ENCODE data around the gene NLRP1. TPM values are rescaled to one million over a fixed set of nuclear protein-coding genes. Genes with fewer than 3 reads are reported as not detected.

NLRP1 gene
- total RNA-seq, 5 donors from 2014 or later (not counting 1 experiment from before 2014, with no cell fraction given), result 233 to 317 (median 243) TPM

DNA sequence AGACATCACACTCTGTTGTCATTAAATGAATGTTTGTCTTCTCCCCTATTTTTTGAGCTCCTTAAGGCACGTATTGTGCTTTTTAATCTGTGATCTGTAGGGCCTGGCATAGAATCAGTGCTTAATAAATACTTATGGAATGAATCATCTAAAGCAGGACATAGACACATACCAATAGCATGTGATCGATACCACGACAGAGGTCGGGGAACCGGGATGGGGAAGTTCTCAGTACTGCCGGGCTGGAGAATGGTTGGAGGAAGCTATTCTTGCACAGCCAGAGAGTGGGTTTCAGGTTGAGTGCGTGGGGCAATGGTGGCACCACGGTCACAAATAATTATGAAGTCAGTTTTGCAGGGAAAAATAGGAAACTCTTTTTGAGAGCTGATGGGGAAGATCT lies 26.8 kb downstream of the NLRP1 start:
- Mint-ChIP-seq H3K9me3 (no peaks in the 10 kb centered on the region), H3K27ac (no peak overlapping the region), H3K4me3 (no peak overlapping the region), H3K27me3 (no peaks in the 10 kb centered on the region), H3K36me3 (peaks cover 53% of the 10 kb centered on the region), H3K4me1 (peaks cover 10 to 36% (median 28%) of the 10 kb centered on the region in 3 donors)
- Histone ChIP-seq H3K4me3 (ENCODE audit: control insufficient read depth in 1 of 2, extremely low read depth in 1 of 2, low read length in 1 of 2) (no peak overlapping the region), H3K27me3 (replicated peaks in 1 of 2; ENCODE audit: control insufficient read depth in 2 of 2, extremely low read depth in 1 of 2, insufficient read depth in 2 of 2, low read length in 1 of 2) (no peaks in the 10 kb centered on the region), H3K36me3 (ENCODE audit: control insufficient read depth in 2 of 2, extremely low read depth in 1 of 2, insufficient read depth in 1 of 2, low read length in 1 of 2) (peaks cover 19 to 72% of the 10 kb centered on the region in 2 donors), H3K27ac (ENCODE audit: low read length) (no peak overlapping the region), H3K4me1 (ENCODE audit: control insufficient read depth in 1 of 2, extremely low read depth in 1 of 2, insufficient read depth in 2 of 2, low read length in 2 of 2) (peaks cover 0 to 8% of the 10 kb centered on the region in 2 experiments), H3K9me3 (no peaks in the 10 kb centered on the region)
- 77% methylated on average over 5 of the region's 8 CpGs for WGBS (ENCODE audit: insufficient coverage)
- no peak for DNase-seq
- no peak for ATAC-seq (replicated peaks in 1 of 4)
- ChIA-PET CTCF (no interaction called here), POLR2A (no interaction called here)

- Histone ChIP-seq H3K4me3 (ENCODE audit: control insufficient read depth in 1 of 2, extremely low read depth in 1 of 2, low read length in 1 of 2) (no peak overlapping the region), H3K27ac (ENCODE audit: low read length) (no peak overlapping the region), H3K27me3 (replicated peaks in 1 of 2; ENCODE audit: control insufficient read depth in 2 of 2, extremely low read depth in 1 of 2, insufficient read depth in 2 of 2, low read length in 1 of 2) (no peaks in the 10 kb centered on the region), H3K4me1 (ENCODE audit: control insufficient read depth in 1 of 2, extremely low read depth in 1 of 2, insufficient read depth in 2 of 2, low read length in 2 of 2) (no peaks in the 10 kb centered on the region), H3K36me3 (ENCODE audit: control insufficient read depth in 2 of 2, extremely low read depth in 1 of 2, insufficient read depth in 1 of 2, low read length in 1 of 2) (peaks cover 19 to 77% of the 10 kb centered on the region in 2 donors), H3K9me3 (no peaks in the 10 kb centered on the region)
- peaks cover 64% of the 10 kb centered on the region for H3K36me3 Mint-ChIP-seq
- POLR2A ChIA-PET, result interaction anchor here in 1 of 2 donors (0.6 kb wide), 1 partner anchor 27 kb away, joined by 3 read pairs; no protein-coding TSS in a partner anchor
- H3K27ac Mint-ChIP-seq, result no peak overlapping the region
- H3K4me3 Mint-ChIP-seq, result no peak overlapping the region
- CTCF ChIA-PET, result no interaction called here
- no peaks in the 10 kb centered on the region for H3K27me3 Mint-ChIP-seq
- 93% methylated on average over 3 of the region's 3 CpGs for whole genome bisulfite sequencing (ENCODE audit: insufficient coverage)
- H3K9me3 Mint-ChIP-seq, result no peaks in the 10 kb centered on the region
- H3K4me1 Mint-ChIP-seq, result peaks cover 10 to 31% (median 24%) of the 10 kb centered on the region in 3 donors
- no peak for DNase-seq
- no peak for ATAC-seq (replicated peaks in 1 of 4)
Measured at GRCh38 chr17:5555254-5555653, 29.1 kb downstream of the NLRP1 start.

DNA sequence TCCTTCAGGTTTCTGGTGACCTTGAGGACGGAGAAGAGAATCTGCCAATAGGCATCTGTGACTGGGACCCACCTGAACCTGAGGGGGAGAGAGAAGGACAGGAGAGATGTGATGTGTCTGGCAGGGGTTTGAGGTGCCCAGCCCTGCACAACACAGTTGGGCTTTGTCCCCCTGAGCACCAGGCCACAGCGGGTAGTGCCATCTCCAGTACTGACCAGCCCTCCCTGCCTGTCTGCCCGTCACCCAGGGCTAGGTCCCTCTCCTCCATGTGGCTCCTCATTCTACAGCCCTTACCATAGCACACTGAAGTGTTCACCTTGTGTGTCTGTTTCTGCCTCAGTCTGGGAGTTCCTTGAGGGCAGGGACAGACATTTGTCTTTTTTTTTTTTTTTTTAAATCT lies 30.8 kb downstream of the NLRP1 start:
- peak overlapping the region in 1 of 2 donors; percentile 48 for H3K27ac Mint-ChIP-seq
- no peaks in the 10 kb centered on the region for H3K27me3 ChIP-seq (replicated peaks in 1 of 2; ENCODE audit: control insufficient read depth in 2 of 2, extremely low read depth in 1 of 2, insufficient read depth in 2 of 2, low read length in 1 of 2)
- no peak overlapping the region for H3K4me3 ChIP-seq (ENCODE audit: control insufficient read depth in 1 of 2, extremely low read depth in 1 of 2, low read length in 1 of 2)
- no peaks in the 10 kb centered on the region for H3K27me3 Mint-ChIP-seq
- DNase-seq (no peak), ATAC-seq (replicated peaks in 1 of 4) (no peak)
- no peaks in the 10 kb centered on the region for H3K4me1 ChIP-seq (ENCODE audit: control insufficient read depth in 1 of 2, extremely low read depth in 1 of 2, insufficient read depth in 2 of 2, low read length in 2 of 2)
- no peaks in the 10 kb centered on the region for H3K9me3 ChIP-seq
- POLR2A ChIA-PET, result no interaction called here
- peaks cover 14 to 75% of the 10 kb centered on the region in 2 donors for H3K36me3 ChIP-seq (ENCODE audit: control insufficient read depth in 2 of 2, extremely low read depth in 1 of 2, insufficient read depth in 1 of 2, low read length in 1 of 2)
- 75% methylated on average over 3 of the region's 3 CpGs for WGBS (ENCODE audit: insufficient coverage)
- no peak overlapping the region for H3K27ac ChIP-seq (ENCODE audit: low read length)
- no peak overlapping the region for H3K4me3 Mint-ChIP-seq
- H3K9me3 Mint-ChIP-seq, result no peaks in the 10 kb centered on the region
- CTCF ChIA-PET, result no interaction called here
- peaks cover 10 to 27% (median 22%) of the 10 kb centered on the region in 3 donors for H3K4me1 Mint-ChIP-seq
- H3K36me3 Mint-ChIP-seq, result peaks cover 57% of the 10 kb centered on the region

- Mint-ChIP-seq H3K9me3 (no peaks in the 10 kb centered on the region), H3K36me3 (peaks cover 59% of the 10 kb centered on the region), H3K27me3 (no peaks in the 10 kb centered on the region), H3K4me1 (peaks cover 11 to 33% (median 23%) of the 10 kb centered on the region in 3 donors), H3K27ac (peak overlapping the region; percentile 8 to 40), H3K4me3 (no peak overlapping the region)
- H3K36me3 ChIP-seq (ENCODE audit: control insufficient read depth in 2 of 2, extremely low read depth in 1 of 2, insufficient read depth in 1 of 2, low read length in 1 of 2), result peaks cover 12 to 75% of the 10 kb centered on the region in 2 donors
- POLR2A ChIA-PET, result no interaction called here
- H3K9me3 ChIP-seq, result no peaks in the 10 kb centered on the region
- ATAC-seq (replicated peaks in 1 of 4) (no peak), DNase-seq (no peak)
- CTCF ChIA-PET, result no interaction called here
- H3K4me1 ChIP-seq (ENCODE audit: control insufficient read depth in 1 of 2, extremely low read depth in 1 of 2, insufficient read depth in 2 of 2, low read length in 2 of 2), result no peaks in the 10 kb centered on the region
- H3K27ac ChIP-seq (ENCODE audit: low read length), result no peak overlapping the region
- H3K27me3 ChIP-seq (replicated peaks in 1 of 2; ENCODE audit: control insufficient read depth in 2 of 2, extremely low read depth in 1 of 2, insufficient read depth in 2 of 2, low read length in 1 of 2), result no peaks in the 10 kb centered on the region
- H3K4me3 ChIP-seq (ENCODE audit: control insufficient read depth in 1 of 2, extremely low read depth in 1 of 2, low read length in 1 of 2), result no peak overlapping the region
Measured at GRCh38 chr17:5552841-5553240, 31.5 kb downstream of the NLRP1 start.

- H3K4me3 Mint-ChIP-seq, result no peak overlapping the region
- peaks cover 25 to 93% of the 10 kb centered on the region in 2 donors for H3K36me3 ChIP-seq (ENCODE audit: control insufficient read depth in 2 of 2, extremely low read depth in 1 of 2, insufficient read depth in 1 of 2, low read length in 1 of 2)
- H3K4me3 ChIP-seq (ENCODE audit: control insufficient read depth in 1 of 2, extremely low read depth in 1 of 2, low read length in 1 of 2), result no peak overlapping the region
- peaks cover 2 to 24% (median 8%) of the 10 kb centered on the region in 3 donors for H3K4me1 Mint-ChIP-seq
- no peaks in the 10 kb centered on the region for H3K9me3 Mint-ChIP-seq
- no peaks in the 10 kb centered on the region for H3K4me1 ChIP-seq (ENCODE audit: control insufficient read depth in 1 of 2, extremely low read depth in 1 of 2, insufficient read depth in 2 of 2, low read length in 2 of 2)
- no peaks in the 10 kb centered on the region for H3K27me3 Mint-ChIP-seq
- POLR2A ChIA-PET, result no interaction called here
- peaks cover 64% of the 10 kb centered on the region for H3K36me3 Mint-ChIP-seq
- peak in 1 of 4 experiments; percentile 12 for ATAC-seq (replicated peaks in 1 of 4)
- H3K27ac Mint-ChIP-seq, result peak overlapping the region; percentile 2 to 48
- no peaks in the 10 kb centered on the region for H3K27me3 ChIP-seq (replicated peaks in 1 of 2; ENCODE audit: control insufficient read depth in 2 of 2, extremely low read depth in 1 of 2, insufficient read depth in 2 of 2, low read length in 1 of 2)
- WGBS (ENCODE audit: insufficient coverage), result 88% methylated on average over 8 of the region's 9 CpGs
- no peak overlapping the region for H3K27ac ChIP-seq (ENCODE audit: low read length)
- DNase-seq, result peak in 1 of 35 experiments; percentile 10
- no peaks in the 10 kb centered on the region for H3K9me3 ChIP-seq
- CTCF ChIA-PET, result interaction anchor here in 1 of 2 donors (0.5 kb wide), 1 partner anchor 887 kb away, joined by 7 read pairs; no protein-coding TSS in a partner anchor
Measured at GRCh38 chr17:5545051-5545987, 39.0 kb downstream of the NLRP1 start.

DNA sequence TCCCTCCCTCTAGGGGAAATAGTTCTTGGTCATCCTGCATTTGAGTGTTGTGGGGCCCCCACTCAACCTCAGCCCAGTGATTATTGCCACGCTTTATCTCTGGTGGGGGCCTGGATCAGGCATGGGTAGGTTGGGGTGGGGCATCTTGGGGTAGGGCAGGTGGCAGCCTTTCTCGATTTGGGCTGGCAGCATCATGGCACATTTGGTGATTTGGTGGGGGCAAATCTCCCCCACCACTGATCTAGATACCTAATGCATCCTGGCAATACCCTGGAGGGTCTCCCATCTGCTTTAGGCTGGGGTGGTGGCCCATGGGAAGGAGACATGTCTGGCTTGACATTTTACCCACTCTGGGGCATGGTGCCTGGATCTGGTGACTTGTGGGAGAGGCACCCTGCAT lies 40.2 kb downstream of the NLRP1 start:
- Histone ChIP-seq H3K9me3 (no peaks in the 10 kb centered on the region), H3K4me1 (ENCODE audit: control insufficient read depth in 1 of 2, extremely low read depth in 1 of 2, insufficient read depth in 2 of 2, low read length in 2 of 2) (no peaks in the 10 kb centered on the region), H3K36me3 (ENCODE audit: control insufficient read depth in 2 of 2, extremely low read depth in 1 of 2, insufficient read depth in 1 of 2, low read length in 1 of 2) (peaks cover 33 to 93% of the 10 kb centered on the region in 2 donors), H3K4me3 (ENCODE audit: control insufficient read depth in 1 of 2, extremely low read depth in 1 of 2, low read length in 1 of 2) (no peak overlapping the region), H3K27ac (ENCODE audit: low read length) (no peak overlapping the region), H3K27me3 (replicated peaks in 1 of 2; ENCODE audit: control insufficient read depth in 2 of 2, extremely low read depth in 1 of 2, insufficient read depth in 2 of 2, low read length in 1 of 2) (no peaks in the 10 kb centered on the region)
- peaks cover 2 to 24% (median 8%) of the 10 kb centered on the region in 3 donors for H3K4me1 Mint-ChIP-seq
- CTCF ChIA-PET, result no interaction called here
- no peaks in the 10 kb centered on the region for H3K9me3 Mint-ChIP-seq
- no CpG with 5 or more reads among the region's 2 CpGs for WGBS (ENCODE audit: insufficient coverage)
- no peaks in the 10 kb centered on the region for H3K27me3 Mint-ChIP-seq
- DNase-seq (peak in 1 of 35 experiments; percentile 3), ATAC-seq (replicated peaks in 1 of 4) (no peak)
- H3K27ac Mint-ChIP-seq, result peak overlapping the region in 1 of 2 donors; percentile 8
- POLR2A ChIA-PET, result no interaction called here
- no peak overlapping the region for H3K4me3 Mint-ChIP-seq
- peaks cover 75% of the 10 kb centered on the region for H3K36me3 Mint-ChIP-seq

Data from T-cell (primary cell).